B cell (primary cell): Measurements from ENCODE around the gene BRMS1. TPM values are rescaled to one million over a fixed set of nuclear protein-coding genes. Genes with fewer than 3 reads are reported as not detected.

ENCODE experiments used
- ATAC-seq: fragments of 200-7000 bp; cut with Tn5 transposase; one replicate; pipeline ENCODE4 v1.10.0; 2021; ENCODE audit warnings: low read depth, mild to moderate bottlenecking, moderate number of reproducible peaks, moderate library complexity
- CTCF ChIA-PET: fragments of 350-600 bp; sonication (Branson Sonifier 250); formaldehyde crosslinking; loops from one replicate; lab custom pipeline; 2021; ENCODE audit warnings: antibody characterized with exemption, inconsistent platforms; lab: Charles Lee
- POLR2A ChIA-PET: fragments of 350-600 bp; sonication (Branson Sonifier 250); formaldehyde crosslinking; loops from one replicate; lab custom pipeline; 2021; ENCODE audit warnings: antibody characterized with exemption; lab: Charles Lee
- DNase-seq: peaks from one replicate; pipeline ENCODE4 v3.0.0; 2013
- H2AFZ ChIP-seq: 2 replicates; pipeline ENCODE4 v1.6.1; 2012; ENCODE audit warnings: mild to moderate bottlenecking, low read depth, low read length; ENCODE audit not compliant: insufficient read depth, poor library complexity, severe bottlenecking
- H3K27ac ChIP-seq, 2 donors: 1 replicate in 1 of 2; 2 replicates in 1 of 2; pipeline ENCODE4 v1.5.1; 2012 to 2013; ENCODE audit warnings: low read length in 2 of 2, mild to moderate bottlenecking in 2 of 2, moderate library complexity in 1 of 2
- H3K27me3 ChIP-seq, 4 experiments: fragments of 200-600 bp in 1 of 4; sonication (generic) in 1 of 4; replicated peaks in 1 of 4; 1 replicate in 2 of 4; 2 replicates in 2 of 4; pipeline versions ENCODE4 v1.6.1 to v1.7.0; 2013 to 2016; ENCODE audit warnings: low read length in 3 of 4, mild to moderate bottlenecking in 2 of 4, mixed read lengths in 1 of 4, moderate library complexity in 1 of 4; ENCODE audit not compliant: insufficient read depth in 4 of 4, control insufficient read depth in 3 of 4; ENCODE audit errors: control extremely low read depth in 1 of 4
- H3K36me3 ChIP-seq, 2 experiments: replicated peaks in 1 of 2; 1 replicate in 1 of 2; 2 replicates in 1 of 2; pipeline versions ENCODE4 v1.6.1 to v1.7.1; 2013; ENCODE audit warnings: low read length in 1 of 2; ENCODE audit not compliant: insufficient read depth in 2 of 2, control insufficient read depth in 1 of 2; ENCODE audit errors: control extremely low read depth in 1 of 2, extremely low read depth in 1 of 2
- H3K4me1 ChIP-seq, 2 donors: fragments of 200-600 bp in 1 of 2; sonication (generic) in 1 of 2; 1 replicate in 1 of 2; 2 replicates in 1 of 2; pipeline versions ENCODE4 v1.5.1 to v1.6.1; 2013 to 2017; ENCODE audit warnings: low read length in 2 of 2; ENCODE audit not compliant: control insufficient read depth in 2 of 2, insufficient read depth in 2 of 2
- H3K4me2 ChIP-seq: replicated peaks from 2 replicates; pipeline ENCODE3; 2012; ENCODE audit warnings: mild to moderate bottlenecking, low read depth, low read length; ENCODE audit not compliant: poor library complexity, severe bottlenecking
- H3K4me3 ChIP-seq, 5 experiments: fragments of 200-600 bp in 1 of 5; sonication (generic) in 1 of 5; 1 replicate in 3 of 5; 2 replicates in 2 of 5; pipeline versions ENCODE4 v1.5.1 to v1.7.0; 2011 to 2016; ENCODE audit warnings: low read length in 4 of 5, mild to moderate bottlenecking in 4 of 5, low read depth in 2 of 5, control low read depth in 1 of 5, moderate library complexity in 1 of 5; ENCODE audit not compliant: insufficient read depth in 1 of 5; ENCODE audit errors: control extremely low read depth in 1 of 5, extremely low read depth in 1 of 5
- H3K79me2 ChIP-seq: fragments of 200-600 bp; sonication (generic); one replicate; pipeline ENCODE4 v1.6.0; 2016; ENCODE audit warnings: low read length; ENCODE audit not compliant: control insufficient read depth, insufficient read depth
- H3K9ac ChIP-seq: fragments of 200-600 bp; sonication (generic); 2 replicates; pipeline ENCODE4 v1.6.1; 2017; ENCODE audit warnings: mild to moderate bottlenecking, low read length, moderate library complexity
- H3K9me3 ChIP-seq, 3 donors: one replicate each; pipeline versions ENCODE4 v1.6.1 to v1.7.1; 2013; ENCODE audit warnings: low read length in 2 of 3; ENCODE audit not compliant: control insufficient read depth in 2 of 3, insufficient read depth in 1 of 3; ENCODE audit errors: control extremely low read depth in 1 of 3
- H4K20me1 ChIP-seq: 2 replicates; pipeline ENCODE4 v1.6.0; 2012; ENCODE audit warnings: mild to moderate bottlenecking, low read length; ENCODE audit not compliant: insufficient read depth, control insufficient read depth, poor library complexity, severe bottlenecking
- H3K27ac Mint-ChIP-seq: one replicate; pipeline ENCODE4 v1.8.0; 2021; ENCODE audit warnings: mixed read lengths
- H3K27me3 Mint-ChIP-seq: one replicate; pipeline ENCODE4 v1.8.0; 2021; ENCODE audit warnings: mixed read lengths
- H3K4me1 Mint-ChIP-seq: one replicate; pipeline ENCODE4 v1.8.0; 2021; ENCODE audit warnings: mixed read lengths
- H3K4me3 Mint-ChIP-seq: one replicate; pipeline ENCODE4 v1.8.0; 2021; ENCODE audit warnings: mixed read lengths
- H3K9me3 Mint-ChIP-seq: one replicate; pipeline ENCODE4 v1.8.0; 2022; ENCODE audit warnings: mixed read lengths; ENCODE audit not compliant: insufficient read depth
- CTCF ChIP-seq: fragments of 200-600 bp; IDR thresholded peaks from one replicate; pipeline ENCODE4 v1.8.0; 2022; ENCODE audit warnings: antibody characterized with exemption, mild to moderate bottlenecking
- EZH2 ChIP-seq: IDR thresholded peaks from 2 replicates; pipeline ENCODE4 v1.6.1; 2012; ENCODE audit warnings: borderline replicate concordance, low read depth, mild to moderate bottlenecking, moderate library complexity, low read length; ENCODE audit not compliant: insufficient read depth, poor library complexity, severe bottlenecking
- WGBS: methylation state at CpG from one replicate; pipeline ENCODE4 v1.1.5; 2013; ENCODE audit warnings: missing lambda C conversion rate; ENCODE audit not compliant: insufficient coverage; 5-methylcytosine and 5-hydroxymethylcytosine counted together
- intact Hi-C: fragments of 100-400 bp; cut with micrococcal nuclease; formaldehyde crosslinking; loops from one replicate; pipeline ENCODE4 v1.10.0; 2022
- polyA plus RNA-seq: library from polyadenylated mRNA; depleted of rRNA; stranded (reverse); fragments of >200 nt; gene quantifications from 2 replicates; pipeline ENCODE4 v1.2.3, GENCODE V29; 2012
- total RNA-seq, 2 donors: library from RNA; stranded (reverse); fragments of 120-200 nt in 1 of 2; gene quantifications; 1 replicate in 1 of 2; 2 replicates in 1 of 2; pipeline versions ENCODE4 v1.2.3 to v1.2.4, GENCODE V29; 2013 to 2022

BRMS1 gene
- total and polyA plus RNA-seq, 2 donors (not counting 1 experiment from before 2014, with no cell fraction given), result 51.2 to 58.3 TPM

- Histone ChIP-seq H3K27ac (no peak overlapping the region), H4K20me1 (no peaks in the 10 kb centered on the region), H3K4me1 (peaks cover 7 to 12% of the 10 kb centered on the region in 2 donors), H3K9ac (no peak overlapping the region), H3K4me2 (no peak overlapping the region), H3K36me3 (no peaks in the 10 kb centered on the region), H3K79me2 (no peaks in the 10 kb centered on the region), H3K4me3 (no peak overlapping the region), H3K9me3 (no peaks in the 10 kb centered on the region), H3K27me3 (no peaks in the 10 kb centered on the region), H2AFZ (no peak overlapping the region)
- Mint-ChIP-seq H3K27me3 (peaks cover 5% of the 10 kb centered on the region), H3K9me3 (no peaks in the 10 kb centered on the region), H3K4me3 (no peak overlapping the region), H3K4me1 (peaks cover 12% of the 10 kb centered on the region), H3K27ac (no peak overlapping the region)
- DNase-seq (peak; percentile 79), ATAC-seq (peak; percentile 58)
- POLR2A ChIA-PET, result interaction anchor here (0.5 to 1.1 kb wide), 3 partner anchors 76 to 985 kb away, joined by 3 to 5 read pairs (median 4); partner anchors contain the start of gene CLCF1
- intact Hi-C loops, result loop anchor here (5.0 kb wide), 1 partner anchor 42 kb away; the partner anchor contains the start of genes B4GAT1 and BRMS1
- TF ChIP-seq CTCF, result peak; percentile 76
- no peak for TF ChIP-seq EZH2
- WGBS, result 34% methylated on average over 8 of the region's 8 CpGs
- CTCF ChIA-PET, result interaction anchor here (0.6 to 3.9 kb wide), 26 partner anchors 10 to 995 kb away, joined by 3 to 62 read pairs (median 5); partner anchors contain the start of genes B4GAT1, BRMS1, MRPL11 and RIN1
These were observed 44.0 kb upstream of the BRMS1 start for GRCh38 chr11:66388780-66389386.
